ENCODE measurements around the gene FCRLB.

DNA sequence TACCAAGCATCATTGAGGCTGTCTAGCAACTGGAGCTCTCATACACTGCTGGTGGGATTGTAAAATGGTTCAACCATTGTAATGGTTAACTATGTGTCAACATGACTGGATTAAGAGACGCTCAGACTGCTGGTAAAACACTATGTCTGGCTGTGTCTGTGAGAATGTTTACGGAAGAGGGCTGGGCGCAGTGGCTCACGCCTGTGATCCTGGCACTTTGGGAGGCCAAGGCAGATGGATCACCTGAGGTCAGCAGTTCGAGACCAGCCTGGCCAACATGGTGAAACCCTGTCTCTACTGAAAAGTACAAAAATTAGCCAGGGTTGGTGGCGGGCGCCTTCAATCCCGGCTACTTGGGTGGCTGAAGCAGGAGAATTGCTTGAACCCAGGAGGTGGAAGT, 19.1 kb upstream of the FCRLB start:
- TF ChIP-seq KLF16 (tag by site-specific recombination; IDR thresholded peaks at IDR 0.05) (no peak), MEIS1 (CRISPR knock-in tag; IDR thresholded peaks at IDR 0.05; ENCODE audit: borderline replicate concordance) (no peak), ZNF37A (tag by site-specific recombination; IDR thresholded peaks at IDR 0.05) (no peak), ZNF510 (tag by site-specific recombination; IDR thresholded peaks at IDR 0.05; ENCODE audit: insufficient replicate concordance) (no peak)
- TF ChIP-seq, protein P1, sequence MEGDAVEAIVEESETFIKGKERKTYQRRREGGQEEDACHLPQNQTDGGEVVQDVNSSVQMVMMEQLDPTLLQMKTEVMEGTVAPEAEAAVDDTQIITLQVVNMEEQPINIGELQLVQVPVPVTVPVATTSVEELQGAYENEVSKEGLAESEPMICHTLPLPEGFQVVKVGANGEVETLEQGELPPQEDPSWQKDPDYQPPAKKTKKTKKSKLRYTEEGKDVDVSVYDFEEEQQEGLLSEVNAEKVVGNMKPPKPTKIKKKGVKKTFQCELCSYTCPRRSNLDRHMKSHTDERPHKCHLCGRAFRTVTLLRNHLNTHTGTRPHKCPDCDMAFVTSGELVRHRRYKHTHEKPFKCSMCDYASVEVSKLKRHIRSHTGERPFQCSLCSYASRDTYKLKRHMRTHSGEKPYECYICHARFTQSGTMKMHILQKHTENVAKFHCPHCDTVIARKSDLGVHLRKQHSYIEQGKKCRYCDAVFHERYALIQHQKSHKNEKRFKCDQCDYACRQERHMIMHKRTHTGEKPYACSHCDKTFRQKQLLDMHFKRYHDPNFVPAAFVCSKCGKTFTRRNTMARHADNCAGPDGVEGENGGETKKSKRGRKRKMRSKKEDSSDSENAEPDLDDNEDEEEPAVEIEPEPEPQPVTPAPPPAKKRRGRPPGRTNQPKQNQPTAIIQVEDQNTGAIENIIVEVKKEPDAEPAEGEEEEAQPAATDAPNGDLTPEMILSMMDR (tag by site-specific recombination; IDR thresholded peaks at IDR 0.05): no peak

Data from HEK293 (cell line).